Neural progenitor cell (in vitro differentiated cells): ENCODE results near the gene LRCH3. TPM values are rescaled to one million over a fixed set of nuclear protein-coding genes. Genes with fewer than 3 reads are reported as not detected.
A peak's percentile ranks its signal among the peaks of the same experiment; 100 is the strongest.

Experiments used
- DNase-seq: peaks from one replicate; pipeline ENCODE4 v3.0.0-alpha.2; 2016; ENCODE audit warnings: low spot score
- H2AFZ ChIP-seq: fragments of 200-600 bp; sonication (generic); replicated peaks from 2 replicates; pipeline ENCODE4 v1.6.1; 2016; ENCODE audit warnings: antibody characterized with exemption
- H3F3A ChIP-seq: fragments of 200-600 bp; sonication (generic); 2 replicates; pipeline ENCODE4 v1.6.1; 2016; ENCODE audit warnings: antibody characterized with exemption, low read depth
- H3K27ac ChIP-seq: fragments of 200-600 bp; sonication (generic); 2 replicates; pipeline ENCODE4 v1.5.1; 2016; ENCODE audit warnings: mild to moderate bottlenecking
- H3K27me3 ChIP-seq: fragments of 200-600 bp; sonication (generic); 2 replicates; pipeline ENCODE4 v1.6.1; 2016; ENCODE audit warnings: mild to moderate bottlenecking, moderate library complexity
- H3K36me3 ChIP-seq: fragments of 200-600 bp; sonication (generic); 2 replicates; pipeline ENCODE4 v1.5.1; 2016
- H3K4me1 ChIP-seq: fragments of 200-600 bp; sonication (generic); 2 replicates; pipeline ENCODE4 v1.6.1; 2016; ENCODE audit warnings: mixed run types
- H3K4me2 ChIP-seq: fragments of 200-600 bp; sonication (generic); 2 replicates; pipeline ENCODE4 v1.6.1; 2016
- H3K4me3 ChIP-seq: fragments of 200-600 bp; sonication (generic); 2 replicates; pipeline ENCODE4 v1.5.1; 2016
- H3K79me2 ChIP-seq: fragments of 200-600 bp; sonication (generic); 2 replicates; pipeline ENCODE4 v1.6.1; 2016; ENCODE audit warnings: low read depth
- H3K9ac ChIP-seq: fragments of 200-600 bp; sonication (generic); 2 replicates; pipeline ENCODE4 v1.6.1; 2016
- H3K9me3 ChIP-seq: fragments of 200-600 bp; sonication (generic); 2 replicates; pipeline ENCODE4 v1.5.1; 2016; ENCODE audit warnings: low read depth
- H4K20me1 ChIP-seq: fragments of 200-600 bp; sonication (generic); 2 replicates; pipeline ENCODE4 v1.6.1; 2016; ENCODE audit warnings: low read depth
- H3K27ac Mint-ChIP-seq: 3 replicates; pipeline ENCODE4 v1.8.0; 2021; ENCODE audit warnings: mixed read lengths
- H3K27me3 Mint-ChIP-seq: 2 replicates; pipeline ENCODE4 v1.8.0; 2022; ENCODE audit warnings: low read depth, mild to moderate bottlenecking, inconsistent platforms, moderate library complexity, mixed read lengths; ENCODE audit not compliant: insufficient read depth
- H3K36me3 Mint-ChIP-seq: 3 replicates; pipeline ENCODE4 v1.8.0; 2021; ENCODE audit warnings: mixed read lengths
- H3K4me1 Mint-ChIP-seq: 3 replicates; pipeline ENCODE4 v1.8.0; 2021; ENCODE audit warnings: mixed read lengths
- H3K4me3 Mint-ChIP-seq: 3 replicates; pipeline ENCODE4 v1.8.0; 2021; ENCODE audit warnings: mild to moderate bottlenecking, moderate library complexity, mixed read lengths
- H3K9me3 Mint-ChIP-seq: 3 replicates; pipeline ENCODE4 v1.8.0; 2020; ENCODE audit warnings: mixed read lengths
- EZH2 ChIP-seq: fragments of 200-600 bp; sonication (generic); IDR thresholded peaks from 2 replicates; pipeline ENCODE4 v1.6.1; 2017; ENCODE audit warnings: antibody characterized with exemption, mild to moderate bottlenecking, moderate library complexity
- EZH2phosphoT487 ChIP-seq: fragments of 200-600 bp; sonication (generic); IDR thresholded peaks from 2 replicates; pipeline ENCODE4 v1.6.1; 2017; ENCODE audit warnings: antibody characterized with exemption
- total RNA-seq: library from RNA; depleted of rRNA; stranded (reverse); fragments of >200 nt; gene quantifications from 2 replicates; pipeline ENCODE4 v1.2.3, GENCODE V29; 2015; ENCODE audit warnings: low replicate concordance
- TF ChIP-seq, protein P1 (sequence below): fragments of 200-600 bp; sonication (generic); IDR thresholded peaks from 2 replicates; pipeline ENCODE4 v1.5.1; 2017; ENCODE audit warnings: antibody characterized with exemption, mild to moderate bottlenecking

Gene LRCH3
- total RNA-seq, 1 donor from 2014 or later, result 56.2 TPM

DNA sequence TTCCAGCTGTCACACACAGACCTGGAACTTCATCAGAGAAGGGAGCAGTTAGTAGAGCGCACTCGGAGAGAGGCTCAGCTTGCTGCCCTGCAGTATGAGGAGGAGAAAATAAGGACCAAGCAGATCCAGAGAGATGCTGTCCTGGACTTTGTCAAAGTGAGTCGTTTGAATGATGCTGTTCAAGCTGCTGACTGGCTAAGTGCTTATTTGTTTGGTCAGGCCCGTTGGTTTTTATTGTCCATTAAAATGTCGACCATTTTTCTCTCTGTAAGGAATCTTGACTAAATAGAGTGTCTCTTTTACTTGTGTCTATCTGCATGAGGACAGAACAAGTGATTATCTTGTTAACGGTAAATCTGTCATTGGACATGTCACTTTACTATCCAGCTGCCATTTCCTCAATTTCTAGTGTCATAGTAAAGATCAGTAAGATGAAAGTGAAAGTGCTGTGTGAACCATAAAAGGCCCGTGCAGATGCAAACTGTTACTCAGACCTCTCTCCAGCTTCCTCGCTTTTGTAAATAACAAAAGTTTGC, 56.9 kb downstream of the LRCH3 start:
- Histone ChIP-seq H3K36me3 (peaks cover 9% of the 10 kb centered on the region), H3K27me3 (no peaks in the 10 kb centered on the region), H3K79me2 (no peaks in the 10 kb centered on the region), H3K4me2 (no peak overlapping the region), H3K27ac (no peak overlapping the region), H3K4me1 (no peaks in the 10 kb centered on the region), H3K4me3 (no peak overlapping the region), H3K9me3 (no peaks in the 10 kb centered on the region), H2AFZ (no peak overlapping the region), H3F3A (no peaks in the 10 kb centered on the region), H4K20me1 (no peaks in the 10 kb centered on the region), H3K9ac (no peak overlapping the region)
- Mint-ChIP-seq H3K36me3 (peaks cover 44% of the 10 kb centered on the region), H3K27me3 (no peaks in the 10 kb centered on the region), H3K9me3 (no peaks in the 10 kb centered on the region), H3K4me3 (no peak overlapping the region), H3K27ac (no peak overlapping the region), H3K4me1 (no peaks in the 10 kb centered on the region)
- TF ChIP-seq, protein P1, sequence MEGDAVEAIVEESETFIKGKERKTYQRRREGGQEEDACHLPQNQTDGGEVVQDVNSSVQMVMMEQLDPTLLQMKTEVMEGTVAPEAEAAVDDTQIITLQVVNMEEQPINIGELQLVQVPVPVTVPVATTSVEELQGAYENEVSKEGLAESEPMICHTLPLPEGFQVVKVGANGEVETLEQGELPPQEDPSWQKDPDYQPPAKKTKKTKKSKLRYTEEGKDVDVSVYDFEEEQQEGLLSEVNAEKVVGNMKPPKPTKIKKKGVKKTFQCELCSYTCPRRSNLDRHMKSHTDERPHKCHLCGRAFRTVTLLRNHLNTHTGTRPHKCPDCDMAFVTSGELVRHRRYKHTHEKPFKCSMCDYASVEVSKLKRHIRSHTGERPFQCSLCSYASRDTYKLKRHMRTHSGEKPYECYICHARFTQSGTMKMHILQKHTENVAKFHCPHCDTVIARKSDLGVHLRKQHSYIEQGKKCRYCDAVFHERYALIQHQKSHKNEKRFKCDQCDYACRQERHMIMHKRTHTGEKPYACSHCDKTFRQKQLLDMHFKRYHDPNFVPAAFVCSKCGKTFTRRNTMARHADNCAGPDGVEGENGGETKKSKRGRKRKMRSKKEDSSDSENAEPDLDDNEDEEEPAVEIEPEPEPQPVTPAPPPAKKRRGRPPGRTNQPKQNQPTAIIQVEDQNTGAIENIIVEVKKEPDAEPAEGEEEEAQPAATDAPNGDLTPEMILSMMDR, result no peak
- no peak for TF ChIP-seq EZH2
- TF ChIP-seq EZH2phosphoT487, result no peak
- DNase-seq, result no peak

DNA sequence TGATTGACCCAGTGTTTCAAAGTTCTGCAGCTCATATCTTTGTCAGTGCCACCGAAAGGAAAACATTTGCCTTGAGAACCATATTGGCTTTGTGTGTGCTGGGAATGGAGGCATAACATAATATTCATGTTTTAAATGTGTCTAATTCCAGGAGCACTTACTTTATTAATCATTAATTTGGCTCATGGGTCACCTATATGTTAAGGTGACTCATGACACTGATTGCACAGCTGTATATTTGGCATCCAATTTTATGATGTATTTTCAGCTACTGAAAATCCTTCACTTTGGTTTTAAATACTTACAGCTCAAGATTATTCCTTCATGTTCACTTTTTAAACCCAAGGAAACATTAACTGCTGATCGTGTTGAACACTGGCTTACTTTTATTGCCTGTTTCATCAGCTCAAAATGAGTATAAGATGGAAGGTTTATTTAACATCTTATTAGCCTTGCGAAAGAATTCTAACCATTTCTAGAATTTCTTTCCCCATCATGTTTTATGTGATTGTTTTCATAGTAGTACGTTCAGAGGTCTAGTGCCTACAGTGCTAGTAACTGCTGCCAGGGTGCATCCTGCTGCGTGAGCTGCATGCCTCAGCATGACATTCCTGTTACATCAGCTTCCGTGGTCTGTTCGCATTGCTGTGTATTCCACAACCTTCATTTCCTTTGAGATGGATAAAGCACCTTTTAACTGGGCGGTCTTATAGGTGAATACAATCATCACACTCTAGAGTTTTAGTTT, 63.7 kb downstream of the LRCH3 start:
- peak; percentile 52 for DNase-seq
- no peak overlapping the region for H3K4me3 Mint-ChIP-seq
- Histone ChIP-seq H3K36me3 (peaks cover 10% of the 10 kb centered on the region), H3K9me3 (no peaks in the 10 kb centered on the region), H2AFZ (no peak overlapping the region), H3K4me1 (peaks cover 6% of the 10 kb centered on the region), H3K27ac (no peak overlapping the region), H4K20me1 (no peaks in the 10 kb centered on the region), H3K4me2 (no peak overlapping the region), H3K27me3 (no peaks in the 10 kb centered on the region), H3K9ac (no peak overlapping the region), H3K79me2 (no peaks in the 10 kb centered on the region), H3F3A (no peaks in the 10 kb centered on the region), H3K4me3 (no peak overlapping the region)
- peaks cover 13% of the 10 kb centered on the region for H3K4me1 Mint-ChIP-seq
- H3K27ac Mint-ChIP-seq, result no peak overlapping the region
- TF ChIP-seq, protein P1, result no peak
- TF ChIP-seq EZH2phosphoT487, result no peak
- no peak for TF ChIP-seq EZH2
- H3K27me3 Mint-ChIP-seq, result no peaks in the 10 kb centered on the region
- peaks cover 42% of the 10 kb centered on the region for H3K36me3 Mint-ChIP-seq
- H3K9me3 Mint-ChIP-seq, result no peaks in the 10 kb centered on the region

DNA sequence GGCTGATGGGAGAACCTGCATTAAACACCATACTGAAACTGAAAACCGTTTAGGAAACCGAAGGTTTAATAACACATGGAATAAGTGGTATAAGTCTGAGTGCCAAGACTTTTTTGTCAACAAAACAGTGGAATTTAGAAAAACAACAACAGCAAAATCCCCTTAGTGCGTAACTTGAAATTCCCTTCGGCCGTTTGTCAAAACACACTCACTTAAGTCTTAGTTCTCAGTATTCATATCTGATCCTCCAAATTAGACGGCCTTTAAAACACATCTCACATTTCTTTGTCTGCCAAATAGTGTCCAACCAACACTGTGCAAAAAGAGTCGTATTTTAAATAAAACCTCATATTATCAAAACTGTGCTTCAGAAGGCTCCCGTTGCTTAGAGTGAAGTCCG, 64.5 kb downstream of the LRCH3 start:
- no peak overlapping the region for H2AFZ ChIP-seq
- no peaks in the 10 kb centered on the region for H4K20me1 ChIP-seq
- peaks cover 6% of the 10 kb centered on the region for H3K4me1 ChIP-seq
- H3K27me3 Mint-ChIP-seq, result no peaks in the 10 kb centered on the region
- H3K9me3 Mint-ChIP-seq, result no peaks in the 10 kb centered on the region
- H3K4me3 Mint-ChIP-seq, result no peak overlapping the region
- H3K4me3 ChIP-seq, result no peak overlapping the region
- H3K4me1 Mint-ChIP-seq, result peaks cover 13% of the 10 kb centered on the region
- DNase-seq, result no peak
- peaks cover 10% of the 10 kb centered on the region for H3K36me3 ChIP-seq
- H3F3A ChIP-seq, result no peaks in the 10 kb centered on the region
- no peaks in the 10 kb centered on the region for H3K9me3 ChIP-seq
- TF ChIP-seq, protein P1, result no peak
- TF ChIP-seq EZH2phosphoT487 (no peak), EZH2 (no peak)
- no peaks in the 10 kb centered on the region for H3K79me2 ChIP-seq
- no peaks in the 10 kb centered on the region for H3K27me3 ChIP-seq
- H3K4me2 ChIP-seq, result no peak overlapping the region
- peak overlapping the region; percentile 15 for H3K27ac Mint-ChIP-seq
- H3K36me3 Mint-ChIP-seq, result peaks cover 43% of the 10 kb centered on the region
- H3K27ac ChIP-seq, result no peak overlapping the region
- no peak overlapping the region for H3K9ac ChIP-seq
